OCI-LY3 (cell line): ENCODE data around the gene GSE1.
"Not testable (repeated sequence)": the region's sequence is repeated elsewhere in the genome, so short reads cannot be mapped to it uniquely, and the experiment has no call there.

Source experiments
- H2AFZ ChIP-seq: fragments of 200-600, 300-600 bp; shearing (Covaris generic); 2 replicates; pipeline ENCODE4 v1.6.0; 2014; ENCODE audit warnings: antibody characterized with exemption, low read depth, low read length
- H3K27ac ChIP-seq: fragments of 200-600, 300-600 bp; sonication (generic); 2 replicates; pipeline ENCODE4 v1.5.1; 2014; ENCODE audit warnings: mild to moderate bottlenecking, low read length, moderate library complexity, mixed read lengths
- H3K27me3 ChIP-seq: fragments of 200-600, 300-600 bp; sonication (generic); 2 replicates; pipeline ENCODE4 v1.6.1; 2014; ENCODE audit warnings: low read depth, low read length, mixed read lengths
- H3K36me3 ChIP-seq: fragments of 200-600, 300-600 bp; sonication (generic); replicated peaks from 2 replicates; pipeline ENCODE3; 2014; ENCODE audit warnings: low read depth, low read length, mixed read lengths
- H3K4me1 ChIP-seq: fragments of 300-600, 200-600 bp; sonication (generic); 2 replicates; pipeline ENCODE4 v1.6.1; 2014; ENCODE audit warnings: low read length, mixed read lengths
- H3K4me2 ChIP-seq: fragments of 200-600, 300-600 bp; sonication (generic); 2 replicates; pipeline ENCODE4 v1.6.1; 2014; ENCODE audit warnings: low read length, mixed read lengths
- H3K4me3 ChIP-seq: fragments of 300-600, 200-600 bp; sonication (generic); 2 replicates; pipeline ENCODE4 v1.5.1; 2014; ENCODE audit warnings: antibody characterized with exemption, mild to moderate bottlenecking, low read length, moderate library complexity
- H3K79me2 ChIP-seq: fragments of 300-600, 200-600 bp; shearing (Covaris generic); 2 replicates; pipeline ENCODE4 v1.6.1; 2014; ENCODE audit warnings: mild to moderate bottlenecking, low read length, mixed read lengths
- H3K9ac ChIP-seq: fragments of 300-600, 200-600 bp; shearing (Covaris generic); 2 replicates; pipeline ENCODE4 v1.6.0; 2014; ENCODE audit warnings: mild to moderate bottlenecking, low read length, moderate library complexity
- H3K9me3 ChIP-seq: fragments of 200-600, 300-600 bp; shearing (Covaris generic); 2 replicates; pipeline ENCODE4 v1.6.1; 2014; ENCODE audit warnings: low read length, mixed read lengths; ENCODE audit not compliant: insufficient read depth
- H4K20me1 ChIP-seq: fragments of 200-600, 300-600 bp; sonication (generic); 2 replicates; pipeline ENCODE4 v1.6.1; 2016; ENCODE audit warnings: low read length, mixed read lengths; ENCODE audit not compliant: insufficient read depth
- CTCF ChIP-seq: fragments of 200-600, 300-600 bp; sonication (generic); IDR thresholded peaks from 2 replicates; pipeline ENCODE4 v1.5.1; 2014; ENCODE audit warnings: antibody characterized with exemption, low read length, low read depth
- EZH2phosphoT487 ChIP-seq: fragments of 200-600 bp; shearing (Covaris generic); IDR thresholded peaks from 2 replicates; pipeline ENCODE4 v1.6.1; 2018; ENCODE audit warnings: antibody characterized with exemption, mixed run types, low read depth

GSE1 gene

GRCh38 chr16:85589688-85590505, 23.2 kb upstream of the GSE1 start:
- peaks cover 50% of the 10 kb centered on the region for H3K79me2 ChIP-seq

GRCh38 chr16:85590506-85590832, 22.7 kb upstream of the GSE1 start:
- Histone ChIP-seq H3K4me1 (no peaks in the 10 kb centered on the region), H3K27me3 (no peaks in the 10 kb centered on the region), H3K4me3 (no peak overlapping the region), H4K20me1 (peaks cover 93% of the 10 kb centered on the region), H3K36me3 (no peaks in the 10 kb centered on the region), H3K79me2 (peaks cover 44% of the 10 kb centered on the region), H3K4me2 (no peak overlapping the region), H3K9me3 (no peaks in the 10 kb centered on the region), H2AFZ (no peak overlapping the region), H3K9ac (no peak overlapping the region), H3K27ac (no peak overlapping the region)
- no peak for TF ChIP-seq CTCF
- no peak for TF ChIP-seq EZH2phosphoT487

More at GRCh38 chr16:85589688-85590505, 23.2 kb upstream of the GSE1 start:
- Histone ChIP-seq H3K4me3 (no peak overlapping the region), H3K27ac (no peak overlapping the region), H3K4me1 (no peaks in the 10 kb centered on the region), H3K4me2 (no peak overlapping the region), H3K36me3 (no peaks in the 10 kb centered on the region), H3K9ac (no peak overlapping the region), H3K9me3 (no peaks in the 10 kb centered on the region), H4K20me1 (peaks cover 93% of the 10 kb centered on the region), H2AFZ (no peak overlapping the region), H3K27me3 (no peaks in the 10 kb centered on the region)
- TF ChIP-seq EZH2phosphoT487 (no peak), CTCF (no peak)

GRCh38 chr16:85591381-85591780, 21.7 kb upstream of the GSE1 start:
- no peak overlapping the region for H2AFZ ChIP-seq
- H3K4me3 ChIP-seq = no peak overlapping the region
- no peaks in the 10 kb centered on the region for H3K27me3 ChIP-seq
- no peaks in the 10 kb centered on the region for H3K4me1 ChIP-seq
- no peak overlapping the region for H3K4me2 ChIP-seq
- H3K79me2 ChIP-seq = peaks cover 40% of the 10 kb centered on the region
- peaks cover 88% of the 10 kb centered on the region for H4K20me1 ChIP-seq
- no peak overlapping the region for H3K9ac ChIP-seq
- no peak overlapping the region for H3K27ac ChIP-seq
- H3K36me3 ChIP-seq = no peaks in the 10 kb centered on the region
- H3K9me3 ChIP-seq = no peaks in the 10 kb centered on the region
- TF ChIP-seq CTCF (no peak), EZH2phosphoT487 (no peak)

GRCh38 chr16:85592277-85592676, 20.8 kb upstream of the GSE1 start:
- H3K4me3 ChIP-seq, H3K27me3 ChIP-seq, H2AFZ ChIP-seq, H3K9ac ChIP-seq, H3K36me3 ChIP-seq, H3K4me2 ChIP-seq, H3K27ac ChIP-seq, H3K4me1 ChIP-seq, H3K9me3 ChIP-seq: not testable (repeated sequence)
- Histone ChIP-seq H4K20me1 (peaks cover 79% of the 10 kb centered on the region), H3K79me2 (peaks cover 31% of the 10 kb centered on the region)
